PFSK-1 (cell line): ENCODE data around the gene HOXC12.

Source experiments
- POLR2AphosphoS5 ChIP-seq: IDR thresholded peaks from 2 replicates; pipeline ENCODE4 v1.6.1; 2012; ENCODE audit warnings: low read depth, mild to moderate bottlenecking, control low read depth, low read length, moderate library complexity
- REST ChIP-seq, 2 experiments: IDR thresholded peaks; 2 replicates each; pipeline versions ENCODE4 v1.6.1 to v1.8.0; 2011 to 2012; ENCODE audit warnings: low read depth in 2 of 2, low read length in 2 of 2, control low read depth in 1 of 2, inconsistent platforms in 1 of 2, mild to moderate bottlenecking in 1 of 2, moderate library complexity in 1 of 2; ENCODE audit not compliant: insufficient read depth in 1 of 2
- SIN3A ChIP-seq: IDR thresholded peaks from 2 replicates; pipeline ENCODE4 v1.6.1; 2012; ENCODE audit warnings: mild to moderate bottlenecking, low read length, moderate library complexity, borderline replicate concordance; ENCODE audit not compliant: insufficient read depth
- TAF1 ChIP-seq: IDR thresholded peaks from 2 replicates; pipeline ENCODE4 v1.6.1; 2012; ENCODE audit warnings: low read length, control low read depth, borderline replicate concordance; ENCODE audit not compliant: insufficient read depth

GRCh38 chr12:53961025-53961761, 6.5 kb downstream of the HOXC12 start:
- TF ChIP-seq REST (IDR thresholded peaks at IDR 0.05; ENCODE audit: insufficient read depth in 1 of 2, low read depth in 2 of 2, low read length in 2 of 2) (no peak), POLR2AphosphoS5 (no peak), SIN3A (no peak), TAF1 (no peak)
